Psoas muscle (tissue), 7 donors: ENCODE measurements around the gene PRAC2. TPM values are rescaled to one million over a fixed set of nuclear protein-coding genes. Genes with fewer than 3 reads are reported as not detected.

Source experiments
- polyA plus RNA-seq, 3 donors: library from polyadenylated mRNA; stranded (reverse); fragments of 200-250 nt; gene quantifications; one replicate each; pipeline ENCODE4 v1.2.3, GENCODE V29; 2013
- total RNA-seq, 4 donors: library from RNA; stranded (reverse); fragmentation: NEBNext Ultra II Directional in 2 of 4; extraction: Animal tissue kit (Norgen Biotek cat#: 25700) in 2 of 4; gene quantifications; one replicate each; pipeline versions ENCODE4 v1.2.1 to v1.2.4, GENCODE V29; 2021 to 2023
- donor health status: healthy with polysubstance abuse.
- donor health status: DM: no; HTN: no; CAD: no; lungs with moderate emphysema.
- donor health status: Bipolar disorder and iron deficiency.
- donor health status: healthy.
- donor health status: DM: no; HTN: no; CAD: no.
- donor health status: DM: no; HTN: no; CAD: no.
- donor health status: DM: yes; HTN: yes; CAD: no.

The PRAC2 gene
- total and polyA plus RNA-seq, 7 donors: not detected

Other genes starting within 250 kb of the PRAC2 start
- not detected for gene HOXB1, start 192.2 kb upstream of the PRAC2 start, total RNA-seq
- not detected for gene HOXB1, start 192.2 kb upstream of the PRAC2 start, polyA plus RNA-seq
- gene HOXB2, start 178.1 kb upstream of the PRAC2 start, total RNA-seq: 10 to 100 TPM in 1 of 4 donors, 1 to 10 TPM in 3; 3.1 to 12.9 (median 6.5) TPM
- 1 to 10 TPM; 4.6 to 5.0 (median 5.0) TPM for gene HOXB2, start 178.1 kb upstream of the PRAC2 start, polyA plus RNA-seq
- 1 to 10 TPM in 2 of 4 donors, under 1 TPM in 2; 0.80 to 4.0 (median 1.3) TPM for gene HOXB4, start 144.8 kb upstream of the PRAC2 start, total RNA-seq
- gene HOXB4, start 144.8 kb upstream of the PRAC2 start, polyA plus RNA-seq: under 1 TPM; 0.38 to 0.89 (median 0.55) TPM
- gene HOXB3, start 132.9 kb upstream of the PRAC2 start, total RNA-seq: 1 to 10 TPM; 1.5 to 8.8 (median 1.9) TPM
- 1 to 10 TPM in 2 of 3 donors, under 1 TPM in 1; 0.96 to 1.5 (median 1.4) TPM for gene HOXB3, start 132.9 kb upstream of the PRAC2 start, polyA plus RNA-seq
- gene HOXB5, start 129.4 kb upstream of the PRAC2 start, total RNA-seq: under 1 TPM in 3 of 4 donors, not detected in 1; 0.17 to 0.71 (median 0.24) TPM
- gene HOXB5, start 129.4 kb upstream of the PRAC2 start, polyA plus RNA-seq: under 1 TPM; 0.03 to 0.30 (median 0.17) TPM
- 1 to 10 TPM in 2 of 4 donors, under 1 TPM in 2; 0.66 to 3.3 (median 1.2) TPM for gene HOXB6, start 118.2 kb upstream of the PRAC2 start, total RNA-seq
- 1 to 10 TPM in 2 of 3 donors, under 1 TPM in 1; 0.80 to 1.6 (median 1.2) TPM for gene HOXB6, start 118.2 kb upstream of the PRAC2 start, polyA plus RNA-seq
- gene HOXB7, start 112.2 kb upstream of the PRAC2 start, total RNA-seq: 1 to 10 TPM in 3 of 4 donors, under 1 TPM in 1; 0.85 to 2.0 (median 1.2) TPM
- gene HOXB7, start 112.2 kb upstream of the PRAC2 start, polyA plus RNA-seq: 1 to 10 TPM; 1.6 to 3.0 (median 2.8) TPM
- gene HOXB8, start 107.9 kb upstream of the PRAC2 start, total RNA-seq: not detected
- gene HOXB8, start 107.9 kb upstream of the PRAC2 start, polyA plus RNA-seq: under 1 TPM; 0.05 to 0.10 (median 0.08) TPM
- gene HOXB9, start 96.8 kb upstream of the PRAC2 start, total RNA-seq: not detected
- gene HOXB9, start 96.8 kb upstream of the PRAC2 start, polyA plus RNA-seq: under 1 TPM; 0.01 to 0.10 (median 0.03) TPM
- gene PRAC1, start 667 bp upstream of the PRAC2 start, total RNA-seq: not detected
- not detected for gene PRAC1, start 667 bp upstream of the PRAC2 start, polyA plus RNA-seq
- not detected for gene HOXB13, start 5.6 kb downstream of the PRAC2 start, total RNA-seq
- gene HOXB13, start 5.6 kb downstream of the PRAC2 start, polyA plus RNA-seq: not detected
- not detected for gene TTLL6, start 94.0 kb downstream of the PRAC2 start, total RNA-seq
- gene TTLL6, start 94.0 kb downstream of the PRAC2 start, polyA plus RNA-seq: under 1 TPM in 2 of 3 donors, not detected in 1; 0.03 to 0.05 TPM
- 100 to 1,000 TPM; 169 to 212 (median 177) TPM for gene CALCOCO2, start 107.8 kb downstream of the PRAC2 start, total RNA-seq
- gene CALCOCO2, start 107.8 kb downstream of the PRAC2 start, polyA plus RNA-seq: 100 to 1,000 TPM in 1 of 3 donors, 10 to 100 TPM in 2; 87.2 to 183 (median 90.0) TPM
- gene ATP5MC1, start 169.6 kb downstream of the PRAC2 start, total RNA-seq: 100 to 1,000 TPM; 179 to 321 (median 199) TPM
- gene ATP5MC1, start 169.6 kb downstream of the PRAC2 start, polyA plus RNA-seq: 1,000 to 10,000 TPM in 1 of 3 donors, 100 to 1,000 TPM in 2; 616 to 1,012 (median 815) TPM
- 10 to 100 TPM; 29.8 to 46.7 (median 34.8) TPM for gene UBE2Z, start 185.2 kb downstream of the PRAC2 start, total RNA-seq
- 10 to 100 TPM; 22.0 to 47.2 (median 36.5) TPM for gene UBE2Z, start 185.2 kb downstream of the PRAC2 start, polyA plus RNA-seq
- 10 to 100 TPM; 69.7 to 96.7 (median 75.0) TPM for gene SNF8, start 221.7 kb downstream of the PRAC2 start, total RNA-seq
- 100 to 1,000 TPM; 113 to 188 (median 149) TPM for gene SNF8, start 221.7 kb downstream of the PRAC2 start, polyA plus RNA-seq
- gene GIP, start 245.4 kb downstream of the PRAC2 start, total RNA-seq: not detected
- not detected for gene GIP, start 245.4 kb downstream of the PRAC2 start, polyA plus RNA-seq